Measurements from ENCODE around the gene TENM4.
"Not testable (repeated sequence)": the region's sequence is repeated elsewhere in the genome, so short reads cannot be mapped to it uniquely, and the experiment has no call there.

TENM4 gene

GRCh38 chr11:78868563-78868962 lies 572.3 kb downstream of the TENM4 start:
- no peak for DNase-seq

GRCh38 chr11:78860720-78861422 lies 580.0 kb downstream of the TENM4 start:
- no peak for DNase-seq

- DNase-seq: no peak
Measured at GRCh38 chr11:78857688-78858087, 583.1 kb downstream of the TENM4 start.

- DNase-seq: no peak
Measured at GRCh38 chr11:78856211-78856610, 584.6 kb downstream of the TENM4 start.

GRCh38 chr11:78855116-78855515 lies 585.7 kb downstream of the TENM4 start:
- no peak for DNase-seq

GRCh38 chr11:78853521-78853920 lies 587.3 kb downstream of the TENM4 start:
- no peak for DNase-seq

- DNase-seq: no peak
Measured at GRCh38 chr11:78851878-78852586, 588.8 kb downstream of the TENM4 start.

GRCh38 chr11:78850078-78850477 lies 590.8 kb downstream of the TENM4 start:
- DNase-seq: no peak

- no peak for DNase-seq
Measured at GRCh38 chr11:78846269-78846668, 594.6 kb downstream of the TENM4 start.

GRCh38 chr11:78845496-78845895 lies 595.3 kb downstream of the TENM4 start:
- DNase-seq: no peak

GRCh38 chr11:78841456-78842060 lies 599.3 kb downstream of the TENM4 start:
- DNase-seq: no peak

- no peak for DNase-seq
Measured at GRCh38 chr11:78840623-78841022, 600.2 kb downstream of the TENM4 start.

- DNase-seq: no peak
Measured at GRCh38 chr11:78840200-78840599, 600.6 kb downstream of the TENM4 start.

- no peak for DNase-seq
Measured at GRCh38 chr11:78838417-78838816, 602.4 kb downstream of the TENM4 start.

GRCh38 chr11:78835646-78836045 lies 605.2 kb downstream of the TENM4 start:
- DNase-seq: no peak

- DNase-seq: no peak
Measured at GRCh38 chr11:78834886-78835285, 605.9 kb downstream of the TENM4 start.

- no peak for DNase-seq
Measured at GRCh38 chr11:78833237-78833636, 607.6 kb downstream of the TENM4 start.

GRCh38 chr11:78832226-78832947 lies 608.4 kb downstream of the TENM4 start:
- no peak for DNase-seq

GRCh38 chr11:78831571-78831970 lies 609.3 kb downstream of the TENM4 start:
- DNase-seq: no peak

GRCh38 chr11:78830277-78830819 lies 610.5 kb downstream of the TENM4 start:
- no peak for DNase-seq

GRCh38 chr11:78829146-78829545 lies 611.7 kb downstream of the TENM4 start:
- DNase-seq: no peak

- no peak for DNase-seq
Measured at GRCh38 chr11:78828676-78829075, 612.2 kb downstream of the TENM4 start.

GRCh38 chr11:78827291-78827690 lies 613.5 kb downstream of the TENM4 start:
- not testable (repeated sequence) for DNase-seq

All from NCI-H1930 (cell line).